IMR-90 (cell line): ENCODE measurements around the gene TXNDC9. TPM values are rescaled to one million over a fixed set of nuclear protein-coding genes. Genes with fewer than 3 reads are reported as not detected.

Experiments used
- ATAC-seq: fragments of 200-7000 bp; cut with Tn5 transposase; 2 replicates; pipeline ENCODE4 v1.9.1; 2020; ENCODE audit warnings: low read depth, mild to moderate bottlenecking, moderate library complexity
- BruUV-seq: library from RNA; stranded (reverse); fragments of 400-500 nt; replicated peaks from 2 replicates; lab custom pipeline; 2021; lab: Mats Ljungman, UMichigan
- CTCF ChIA-PET: fragments of 300-600 bp; formaldehyde crosslinking; extraction: SDS; loops from one replicate; lab custom pipeline; 2021; ENCODE audit warnings: antibody characterized with exemption; lab: Yijun Ruan, JAX
- POLR2A ChIA-PET: fragments of 300-600 bp; sonication (Branson Sonifier 250); formaldehyde crosslinking; loops from one replicate; lab custom pipeline; 2022; ENCODE audit warnings: antibody characterized with exemption; ENCODE audit not compliant: unreplicated experiment; lab: Charles Lee
- DNase-seq: peaks from one replicate; pipeline ENCODE4 v3.0.0; 2013
- H2AFZ ChIP-seq: replicated peaks from 2 replicates; pipeline ENCODE3; 2013; ENCODE audit warnings: low read length, mild to moderate bottlenecking; ENCODE audit not compliant: poor library complexity
- H2AK5ac ChIP-seq: 2 replicates; pipeline ENCODE4 v1.6.1; 2013; ENCODE audit warnings: low read depth, low read length, inconsistent platforms
- H2AK9ac ChIP-seq: replicated peaks from 2 replicates; pipeline ENCODE3; 2013; ENCODE audit warnings: mild to moderate bottlenecking, low read depth, low read length, moderate library complexity; ENCODE audit not compliant: poor library complexity
- H2BK120ac ChIP-seq: 2 replicates; pipeline ENCODE4 v1.6.1; 2013; ENCODE audit warnings: low read depth, low read length, inconsistent platforms
- H2BK15ac ChIP-seq: 3 replicates; pipeline ENCODE4 v1.6.1; 2013; ENCODE audit warnings: low read depth, low read length, inconsistent platforms
- H2BK20ac ChIP-seq: 2 replicates; pipeline ENCODE4 v1.6.1; 2013; ENCODE audit warnings: low read depth, mild to moderate bottlenecking, inconsistent platforms, low read length, moderate library complexity
- H2BK5ac ChIP-seq: 2 replicates; pipeline ENCODE4 v1.6.1; 2013; ENCODE audit warnings: mild to moderate bottlenecking, low read depth, low read length, inconsistent platforms; ENCODE audit not compliant: poor library complexity, severe bottlenecking
- H3K14ac ChIP-seq: replicated peaks from 2 replicates; pipeline ENCODE4 v1.6.1; 2013; ENCODE audit warnings: low read depth, low read length, inconsistent platforms
- H3K18ac ChIP-seq: 2 replicates; pipeline ENCODE4 v1.6.1; 2013; ENCODE audit warnings: low read depth, low read length, control low read depth
- H3K23ac ChIP-seq: 2 replicates; pipeline ENCODE4 v1.6.1; 2013; ENCODE audit warnings: low read depth, low read length, inconsistent platforms
- H3K27ac ChIP-seq: 2 replicates; pipeline ENCODE4 v1.5.1; 2013; ENCODE audit warnings: mild to moderate bottlenecking, control low read depth, low read length; ENCODE audit not compliant: insufficient read depth
- H3K27me3 ChIP-seq: 2 replicates; pipeline ENCODE4 v1.6.1; 2013; ENCODE audit warnings: low read length; ENCODE audit not compliant: control insufficient read depth, insufficient read depth
- H3K36me3 ChIP-seq: 2 replicates; pipeline ENCODE4 v1.6.1; 2013; ENCODE audit warnings: low read length, mixed read lengths; ENCODE audit not compliant: control insufficient read depth, insufficient read depth
- H3K4ac ChIP-seq: 2 replicates; pipeline ENCODE4 v1.6.1; 2013; ENCODE audit warnings: low read depth, low read length, inconsistent platforms
- H3K4me1 ChIP-seq: 2 replicates; pipeline ENCODE4 v1.6.1; 2013; ENCODE audit warnings: low read length, mixed read lengths; ENCODE audit not compliant: control insufficient read depth, insufficient read depth
- H3K4me2 ChIP-seq: 2 replicates; pipeline ENCODE4 v1.6.1; 2013; ENCODE audit warnings: low read depth, mild to moderate bottlenecking, control low read depth, low read length, moderate library complexity
- H3K4me3 ChIP-seq: 2 replicates; pipeline ENCODE4 v1.5.1; 2013; ENCODE audit warnings: low read depth, mild to moderate bottlenecking, control low read depth, low read length, moderate library complexity; ENCODE audit not compliant: insufficient read depth
- H3K56ac ChIP-seq: 2 replicates; pipeline ENCODE4 v1.6.1; 2013; ENCODE audit warnings: low read length, inconsistent platforms; ENCODE audit not compliant: insufficient read depth; ENCODE audit errors: extremely low read depth
- H3K79me1 ChIP-seq, 2 experiments: 2 replicates each; pipeline ENCODE4 v1.6.1; 2013; ENCODE audit warnings: low read length in 2 of 2, inconsistent platforms in 1 of 2, low read depth in 1 of 2
- H3K9ac ChIP-seq: 2 replicates; pipeline ENCODE4 v1.6.1; 2013; ENCODE audit warnings: low read depth, low read length, control low read depth
- H3K9me1 ChIP-seq: 2 replicates; pipeline ENCODE4 v1.6.1; 2013; ENCODE audit warnings: low read length, inconsistent platforms; ENCODE audit not compliant: insufficient read depth
- H3K9me3 ChIP-seq: 2 replicates; pipeline ENCODE4 v1.6.1; 2013; ENCODE audit warnings: low read length; ENCODE audit not compliant: control insufficient read depth, insufficient read depth
- H4K20me1 ChIP-seq: 2 replicates; pipeline ENCODE4 v1.6.1; 2013; ENCODE audit warnings: low read length, inconsistent platforms; ENCODE audit not compliant: insufficient read depth
- H4K5ac ChIP-seq: 2 replicates; pipeline ENCODE4 v1.6.1; 2013; ENCODE audit warnings: mild to moderate bottlenecking, low read depth, low read length, control low read depth
- H4K8ac ChIP-seq, 2 experiments: 2 replicates each; pipeline ENCODE4 v1.6.1; 2013; ENCODE audit warnings: low read depth in 2 of 2, low read length in 2 of 2, control low read depth in 1 of 2, inconsistent platforms in 1 of 2
- H4K91ac ChIP-seq: 2 replicates; pipeline ENCODE4 v1.6.1; 2013; ENCODE audit warnings: low read depth, low read length, inconsistent platforms; ENCODE audit not compliant: insufficient read depth
- BHLHE40 ChIP-seq: fragments of 150-350 bp; IDR thresholded peaks from 2 replicates; pipeline ENCODE4 v1.6.1; 2016; ENCODE audit warnings: mild to moderate bottlenecking, low read depth, low read length
- CEBPB ChIP-seq: IDR thresholded peaks from 2 replicates; pipeline ENCODE4 v1.6.1; 2012; ENCODE audit warnings: low read depth, low read length, improper control_type of control experiment
- CHD1 ChIP-seq: IDR thresholded peaks from 2 replicates; pipeline ENCODE4 v1.6.1; 2012; ENCODE audit warnings: low read depth, low read length, improper control_type of control experiment
- FOS ChIP-seq: fragments of 150-350 bp; IDR thresholded peaks from 2 replicates; pipeline ENCODE4 v1.6.1; 2016; ENCODE audit warnings: low read depth, low read length
- MAFK ChIP-seq: IDR thresholded peaks from 2 replicates; pipeline ENCODE4 v1.6.1; 2012; ENCODE audit warnings: low read depth, low read length, improper control_type of control experiment
- MAZ ChIP-seq: IDR thresholded peaks from 2 replicates; pipeline ENCODE4 v1.6.1; 2012; ENCODE audit warnings: low read depth, mild to moderate bottlenecking, low read length, improper control_type of control experiment, moderate library complexity, borderline replicate concordance
- MXI1 ChIP-seq: IDR thresholded peaks from 2 replicates; pipeline ENCODE4 v1.6.1; 2012; ENCODE audit warnings: low read depth, mild to moderate bottlenecking, low read length, moderate library complexity, borderline replicate concordance
- NFE2L2 ChIP-seq: fragments of 150-350 bp; IDR thresholded peaks from 2 replicates; pipeline ENCODE4 v1.6.1; 2016; ENCODE audit warnings: low read depth, mild to moderate bottlenecking, low read length
- POLR2A ChIP-seq: IDR thresholded peaks from 2 replicates; pipeline ENCODE4 v1.6.1; 2012; ENCODE audit warnings: mild to moderate bottlenecking, low read depth, low read length
- RAD21 ChIP-seq: IDR thresholded peaks from 2 replicates; pipeline ENCODE4 v1.6.1; 2012; ENCODE audit warnings: low read length, improper control_type of control experiment
- RCOR1 ChIP-seq: IDR thresholded peaks from 2 replicates; pipeline ENCODE4 v1.6.1; 2012; ENCODE audit warnings: mild to moderate bottlenecking, low read length, improper control_type of control experiment; ENCODE audit not compliant: insufficient replicate concordance
- RFX5 ChIP-seq: IDR thresholded peaks from 2 replicates; pipeline ENCODE4 v1.8.0; 2012; ENCODE audit warnings: low read depth, mild to moderate bottlenecking, low read length, moderate library complexity
- SMC3 ChIP-seq: fragments of 150-350 bp; IDR thresholded peaks from 2 replicates; pipeline ENCODE4 v1.6.1; 2016; ENCODE audit warnings: low read depth, mild to moderate bottlenecking, antibody characterized with exemption, low read length, moderate library complexity
- WGBS, 2 experiments: methylation state at CpG; one replicate each; pipeline versions ENCODE4 v1.1.5 to v1.1.7; 2013; ENCODE audit warnings: missing lambda C conversion rate in 2 of 2; ENCODE audit not compliant: insufficient read length in 1 of 2; ENCODE audit errors: extremely low coverage in 2 of 2; 5-methylcytosine and 5-hydroxymethylcytosine counted together
- dilution Hi-C: fragments of 300-500 bp; cut with HindIII; formaldehyde crosslinking; loops from one replicate; pipeline ENCODE4 v1.14.3; 2018; ENCODE audit warnings: low sequenced_read_pairs; ENCODE audit not compliant: unreplicated experiment
- in situ Hi-C: fragments of 300-500 bp; cut with MboI; formaldehyde crosslinking; loops from 3 replicates; pipeline ENCODE4 v1.14.3; 2019; ENCODE audit warnings: low sequenced_read_pairs, inconsistent platforms, mixed read lengths
- intact Hi-C: fragments of 100-400 bp; cut with micrococcal nuclease; formaldehyde crosslinking; loops from 2 replicates; pipeline ENCODE4 v1.10.0; 2022
- polyA plus RNA-seq, 3 experiments: library from polyadenylated mRNA; depleted of rRNA; stranded (reverse); fragments of >200 nt; gene quantifications; 2 replicates each; pipeline ENCODE4 v1.2.3, GENCODE V29; 2012; ENCODE audit warnings: low replicate concordance in 1 of 3
- total RNA-seq: library from RNA; depleted of rRNA; stranded (reverse); fragments of >200 nt; gene quantifications from 2 replicates; pipeline ENCODE4 v1.2.3, GENCODE V29; 2012
- TF ChIP-seq, protein P1 (sequence below): fragments of 150-350 bp; IDR thresholded peaks from 2 replicates; pipeline ENCODE4 v1.6.1; 2017; ENCODE audit warnings: mild to moderate bottlenecking, antibody characterized with exemption, low read length, low read depth
- TF ChIP-seq, protein P2 (sequence below): fragments of 150-350 bp; IDR thresholded peaks from 2 replicates; pipeline ENCODE4 v1.6.1; 2016; ENCODE audit warnings: low read depth, mild to moderate bottlenecking, low read length, moderate library complexity, borderline replicate concordance
- TF ChIP-seq, protein P3 (sequence below): conservative IDR thresholded peaks from 2 replicates; pipeline ENCODE4 v1.5.1; 2012; ENCODE audit warnings: mild to moderate bottlenecking, low read depth, low read length, improper control_type of control experiment

Gene TXNDC9
- total and polyA plus RNA-seq, 2 of the 4 experiments (the other 2 are of a cell fraction), result 33.9 to 55.4 TPM

DNA sequence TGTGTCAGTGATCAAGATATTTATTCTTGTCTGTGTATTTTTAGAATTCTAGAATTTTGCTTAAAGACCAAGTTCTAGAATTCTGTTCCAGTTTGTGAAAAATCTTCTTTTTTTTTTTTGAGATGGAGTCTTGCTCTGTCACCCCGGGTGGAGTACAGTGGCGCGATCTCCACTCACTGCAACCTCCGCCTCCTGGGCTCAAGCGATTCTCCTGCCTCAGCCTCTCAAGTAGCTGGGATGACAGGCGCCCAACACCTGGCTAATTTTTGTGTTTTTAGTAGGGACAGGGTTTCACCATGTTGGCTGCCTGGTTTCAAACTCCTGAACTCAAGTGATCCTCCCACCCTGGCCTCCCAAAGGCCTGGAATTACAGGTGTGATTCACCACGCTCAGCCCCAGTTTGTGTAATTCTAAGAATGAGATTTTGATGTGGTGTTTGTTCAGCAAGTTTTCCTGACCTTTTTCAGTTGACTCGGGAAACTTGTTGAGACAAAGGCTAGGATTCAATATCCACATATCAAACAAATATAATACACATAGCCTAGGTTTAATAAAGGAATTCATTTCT lies 4.6 kb upstream of the TXNDC9 start:
- no peak for TF ChIP-seq MAZ
- TF ChIP-seq RAD21, result no peak
- TF ChIP-seq MAFK, result no peak
- TF ChIP-seq, protein P1, sequence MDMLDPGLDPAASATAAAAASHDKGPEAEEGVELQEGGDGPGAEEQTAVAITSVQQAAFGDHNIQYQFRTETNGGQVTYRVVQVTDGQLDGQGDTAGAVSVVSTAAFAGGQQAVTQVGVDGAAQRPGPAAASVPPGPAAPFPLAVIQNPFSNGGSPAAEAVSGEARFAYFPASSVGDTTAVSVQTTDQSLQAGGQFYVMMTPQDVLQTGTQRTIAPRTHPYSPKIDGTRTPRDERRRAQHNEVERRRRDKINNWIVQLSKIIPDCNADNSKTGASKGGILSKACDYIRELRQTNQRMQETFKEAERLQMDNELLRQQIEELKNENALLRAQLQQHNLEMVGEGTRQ, result no peak
- TF ChIP-seq RFX5, result no peak
- TF ChIP-seq, protein P2, sequence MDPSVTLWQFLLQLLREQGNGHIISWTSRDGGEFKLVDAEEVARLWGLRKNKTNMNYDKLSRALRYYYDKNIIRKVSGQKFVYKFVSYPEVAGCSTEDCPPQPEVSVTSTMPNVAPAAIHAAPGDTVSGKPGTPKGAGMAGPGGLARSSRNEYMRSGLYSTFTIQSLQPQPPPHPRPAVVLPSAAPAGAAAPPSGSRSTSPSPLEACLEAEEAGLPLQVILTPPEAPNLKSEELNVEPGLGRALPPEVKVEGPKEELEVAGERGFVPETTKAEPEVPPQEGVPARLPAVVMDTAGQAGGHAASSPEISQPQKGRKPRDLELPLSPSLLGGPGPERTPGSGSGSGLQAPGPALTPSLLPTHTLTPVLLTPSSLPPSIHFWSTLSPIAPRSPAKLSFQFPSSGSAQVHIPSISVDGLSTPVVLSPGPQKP, result no peak
- no peak for TF ChIP-seq MXI1
- TF ChIP-seq BHLHE40, result no peak
- TF ChIP-seq CHD1, result no peak
- no peak for TF ChIP-seq CEBPB
- no peak for TF ChIP-seq SMC3
- TF ChIP-seq RCOR1, result no peak
- TF ChIP-seq FOS, result no peak
- TF ChIP-seq NFE2L2, result no peak
- TF ChIP-seq POLR2A, result no peak
- TF ChIP-seq, protein P3, sequence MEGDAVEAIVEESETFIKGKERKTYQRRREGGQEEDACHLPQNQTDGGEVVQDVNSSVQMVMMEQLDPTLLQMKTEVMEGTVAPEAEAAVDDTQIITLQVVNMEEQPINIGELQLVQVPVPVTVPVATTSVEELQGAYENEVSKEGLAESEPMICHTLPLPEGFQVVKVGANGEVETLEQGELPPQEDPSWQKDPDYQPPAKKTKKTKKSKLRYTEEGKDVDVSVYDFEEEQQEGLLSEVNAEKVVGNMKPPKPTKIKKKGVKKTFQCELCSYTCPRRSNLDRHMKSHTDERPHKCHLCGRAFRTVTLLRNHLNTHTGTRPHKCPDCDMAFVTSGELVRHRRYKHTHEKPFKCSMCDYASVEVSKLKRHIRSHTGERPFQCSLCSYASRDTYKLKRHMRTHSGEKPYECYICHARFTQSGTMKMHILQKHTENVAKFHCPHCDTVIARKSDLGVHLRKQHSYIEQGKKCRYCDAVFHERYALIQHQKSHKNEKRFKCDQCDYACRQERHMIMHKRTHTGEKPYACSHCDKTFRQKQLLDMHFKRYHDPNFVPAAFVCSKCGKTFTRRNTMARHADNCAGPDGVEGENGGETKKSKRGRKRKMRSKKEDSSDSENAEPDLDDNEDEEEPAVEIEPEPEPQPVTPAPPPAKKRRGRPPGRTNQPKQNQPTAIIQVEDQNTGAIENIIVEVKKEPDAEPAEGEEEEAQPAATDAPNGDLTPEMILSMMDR, result no peak
- no peak overlapping the region for H3K9ac ChIP-seq
- BruUV-seq, result no TSS peak
- no peaks in the 10 kb centered on the region for H3K4me1 ChIP-seq
- no peak overlapping the region for H4K91ac ChIP-seq
- H3K14ac ChIP-seq, result no peak overlapping the region
- H2BK20ac ChIP-seq, result no peak overlapping the region
- no peak overlapping the region for H3K4ac ChIP-seq
- no peak overlapping the region for H3K27ac ChIP-seq
- no peak overlapping the region for H2BK120ac ChIP-seq
- POLR2A ChIA-PET, result no interaction called here
- H4K8ac ChIP-seq, result no peak overlapping the region
- no CpG with 5 or more reads among the region's 8 CpGs for WGBS, 2 experiments
- CTCF ChIA-PET, result no interaction called here
- no peak overlapping the region for H2BK5ac ChIP-seq
- DNase-seq (no peak), ATAC-seq (no peak)
- no peak overlapping the region for H2AFZ ChIP-seq
- no peak overlapping the region for H3K18ac ChIP-seq
- no peak overlapping the region for H3K23ac ChIP-seq
- H4K5ac ChIP-seq, result no peak overlapping the region
- in situ Hi-C loops (no loop called here), intact Hi-C loops (no loop called here), dilution Hi-C loops (no loop called here)
- H2BK15ac ChIP-seq, result no peak overlapping the region
- H3K27me3 ChIP-seq, result no peaks in the 10 kb centered on the region
- no peaks in the 10 kb centered on the region for H3K9me3 ChIP-seq
- H3K36me3 ChIP-seq, result no peaks in the 10 kb centered on the region
- peaks cover 3% of the 10 kb centered on the region; the same call in 1 of the 2 replicates for H3K9me1 ChIP-seq
- no peak overlapping the region for H2AK5ac ChIP-seq
- peaks cover 45% of the 10 kb centered on the region for H4K20me1 ChIP-seq
- H3K79me1 ChIP-seq, result peaks cover 0 to 35% of the 10 kb centered on the region in 2 experiments
- no peak overlapping the region for H3K4me2 ChIP-seq
- H2AK9ac ChIP-seq, result no peak overlapping the region
- H3K4me3 ChIP-seq, result no peak overlapping the region
- no peak overlapping the region for H3K56ac ChIP-seq
